ENCODE measurements around the gene F11R. TPM values are rescaled to one million over a fixed set of nuclear protein-coding genes. Genes with fewer than 3 reads are reported as not detected.
A peak's percentile ranks its signal among the peaks of the same experiment; 100 is the strongest.
"Not testable (repeated sequence)": the region's sequence is repeated elsewhere in the genome, so short reads cannot be mapped to it uniquely, and the experiment has no call there.

The F11R gene
- 100 to 1,000 TPM in 1 of 2 donors, 10 to 100 TPM in 1; 13.0 to 110 TPM for total RNA-seq

- peaks cover 33% of the 10 kb centered on the region for H3K4me1 Mint-ChIP-seq
- H3K27ac Mint-ChIP-seq = peak within 1 kb of the TSS; percentile 92
- H3K9me3 Mint-ChIP-seq = no peaks in the 10 kb centered on the region
- no peaks in the 10 kb centered on the region for H3K27me3 Mint-ChIP-seq
- H3K36me3 Mint-ChIP-seq (ENCODE audit: low read depth) = peaks cover 41% of the 10 kb centered on the region
- peak within 1 kb of the TSS; percentile 95 for H3K4me3 Mint-ChIP-seq
- ATAC-seq (replicated peaks) = peak; percentile 61
These were observed at the start of gene F11R for GRCh38 chr1:161020509-161021164. TSS of gene F11R (minus strand) at chr1:161021152. CDS start at chr1:161021073, 79 bp downstream.

- Mint-ChIP-seq H3K4me1 (peaks cover 27% of the 10 kb centered on the region), H3K4me3 (peak within 1 kb of the TSS; percentile 82), H3K36me3 (ENCODE audit: low read depth) (peaks cover 50% of the 10 kb centered on the region), H3K27me3 (no peaks in the 10 kb centered on the region), H3K9me3 (no peaks in the 10 kb centered on the region), H3K27ac (peak within 1 kb of the TSS; percentile 77)
- peak; percentile 84 for ATAC-seq (replicated peaks)
These were observed 48.8 kb upstream of the F11R start, which contains the start of gene ARHGAP30 for GRCh38 chr1:161069731-161070270. TSS of gene ARHGAP30 (minus strand) at chr1:161069891. CDS start at chr1:161069624, 267 bp downstream.

GRCh38 chr1:161069241-161069640, 48.3 kb upstream of the F11R start:
- H3K36me3 Mint-ChIP-seq (ENCODE audit: low read depth) = peaks cover 56% of the 10 kb centered on the region
- H3K9me3 Mint-ChIP-seq = no peaks in the 10 kb centered on the region
- peaks cover 32% of the 10 kb centered on the region for H3K4me1 Mint-ChIP-seq
- no peak for ATAC-seq (replicated peaks)
- H3K27ac Mint-ChIP-seq = peak overlapping the region; percentile 77
- H3K4me3 Mint-ChIP-seq = peak overlapping the region; percentile 82
- H3K27me3 Mint-ChIP-seq = no peaks in the 10 kb centered on the region

GRCh38 chr1:161068306-161069234, 47.6 kb upstream of the F11R start:
- H3K4me1 Mint-ChIP-seq = peaks cover 38% of the 10 kb centered on the region
- H3K4me3 Mint-ChIP-seq = peak overlapping the region; percentile 82
- H3K9me3 Mint-ChIP-seq = no peaks in the 10 kb centered on the region
- peaks cover 63% of the 10 kb centered on the region for H3K36me3 Mint-ChIP-seq (ENCODE audit: low read depth)
- ATAC-seq (replicated peaks) = peak; percentile 68
- H3K27ac Mint-ChIP-seq = peak overlapping the region; percentile 77
- no peaks in the 10 kb centered on the region for H3K27me3 Mint-ChIP-seq

GRCh38 chr1:161066694-161067093, 45.7 kb upstream of the F11R start:
- no peaks in the 10 kb centered on the region for H3K27me3 Mint-ChIP-seq
- H3K27ac Mint-ChIP-seq = peak overlapping the region; percentile 77
- H3K4me3 Mint-ChIP-seq = peak overlapping the region; percentile 82
- H3K4me1 Mint-ChIP-seq = peaks cover 43% of the 10 kb centered on the region
- H3K9me3 Mint-ChIP-seq = no peaks in the 10 kb centered on the region
- H3K36me3 Mint-ChIP-seq (ENCODE audit: low read depth) = peaks cover 82% of the 10 kb centered on the region
- peak; percentile 38 for ATAC-seq (replicated peaks)

GRCh38 chr1:161065681-161066080, 44.7 kb upstream of the F11R start:
- Mint-ChIP-seq H3K36me3 (ENCODE audit: low read depth) (peaks cover 87% of the 10 kb centered on the region), H3K4me3 (peak overlapping the region; percentile 82), H3K4me1 (peaks cover 35% of the 10 kb centered on the region), H3K27ac (peak overlapping the region; percentile 36)
- H3K9me3 Mint-ChIP-seq; H3K27me3 Mint-ChIP-seq; ATAC-seq (replicated peaks): not testable (repeated sequence)

GRCh38 chr1:161063936-161064335, 43.0 kb upstream of the F11R start:
- Mint-ChIP-seq H3K27ac (peak overlapping the region; percentile 84), H3K36me3 (ENCODE audit: low read depth) (peaks cover 96% of the 10 kb centered on the region)

GRCh38 chr1:161061419-161061818, 40.5 kb upstream of the F11R start:
- no peak overlapping the region for H3K4me3 Mint-ChIP-seq
- no peak for ATAC-seq (replicated peaks)
- peaks cover 23% of the 10 kb centered on the region for H3K4me1 Mint-ChIP-seq
- no peaks in the 10 kb centered on the region for H3K9me3 Mint-ChIP-seq
- H3K36me3 Mint-ChIP-seq (ENCODE audit: low read depth) = peaks cover 94% of the 10 kb centered on the region
- H3K27me3 Mint-ChIP-seq = no peaks in the 10 kb centered on the region
- H3K27ac Mint-ChIP-seq = peak overlapping the region; percentile 77

More at GRCh38 chr1:161063936-161064335, 43.0 kb upstream of the F11R start:
- H3K27me3 Mint-ChIP-seq; ATAC-seq (replicated peaks); H3K9me3 Mint-ChIP-seq: not testable (repeated sequence)
- Mint-ChIP-seq H3K4me3 (peak overlapping the region; percentile 82), H3K4me1 (peaks cover 34% of the 10 kb centered on the region)

GRCh38 chr1:161059293-161059692, 38.3 kb upstream of the F11R start:
- H3K36me3 Mint-ChIP-seq (ENCODE audit: low read depth) = peaks cover 94% of the 10 kb centered on the region
- no peak for ATAC-seq (replicated peaks)
- no peak overlapping the region for H3K4me3 Mint-ChIP-seq
- H3K27ac Mint-ChIP-seq = peak overlapping the region; percentile 77
- no peaks in the 10 kb centered on the region for H3K27me3 Mint-ChIP-seq
- peaks cover 17% of the 10 kb centered on the region for H3K4me1 Mint-ChIP-seq
- H3K9me3 Mint-ChIP-seq = no peaks in the 10 kb centered on the region

GRCh38 chr1:161054805-161055204, 33.9 kb upstream of the F11R start:
- Mint-ChIP-seq H3K27me3 (no peaks in the 10 kb centered on the region), H3K9me3 (no peaks in the 10 kb centered on the region), H3K4me1 (no peaks in the 10 kb centered on the region), H3K27ac (no peak overlapping the region), H3K4me3 (no peak overlapping the region), H3K36me3 (ENCODE audit: low read depth) (peaks cover 99% of the 10 kb centered on the region)
- no peak for ATAC-seq (replicated peaks)

- ATAC-seq (replicated peaks) = no peak
- Mint-ChIP-seq H3K27me3 (no peaks in the 10 kb centered on the region), H3K27ac (no peak overlapping the region), H3K9me3 (no peaks in the 10 kb centered on the region), H3K4me3 (no peak overlapping the region), H3K36me3 (ENCODE audit: low read depth) (peaks cover 99% of the 10 kb centered on the region), H3K4me1 (no peaks in the 10 kb centered on the region)
These were observed 33.3 kb upstream of the F11R start for GRCh38 chr1:161054232-161054631.

- no peaks in the 10 kb centered on the region for H3K9me3 Mint-ChIP-seq
- no peak for ATAC-seq (replicated peaks)
- peak overlapping the region; percentile 53 for H3K27ac Mint-ChIP-seq
These were observed 31.9 kb upstream of the F11R start for GRCh38 chr1:161052899-161053298.

GRCh38 chr1:161051219-161051618, 30.3 kb upstream of the F11R start:
- ATAC-seq (replicated peaks) = no peak
- Mint-ChIP-seq H3K27me3 (no peaks in the 10 kb centered on the region), H3K27ac (no peak overlapping the region), H3K9me3 (no peaks in the 10 kb centered on the region), H3K36me3 (ENCODE audit: low read depth) (peaks cover 91% of the 10 kb centered on the region), H3K4me1 (peaks cover 9% of the 10 kb centered on the region), H3K4me3 (no peak overlapping the region)

More at GRCh38 chr1:161052899-161053298, 31.9 kb upstream of the F11R start:
- H3K36me3 Mint-ChIP-seq (ENCODE audit: low read depth) = peaks cover 98% of the 10 kb centered on the region
- H3K4me3 Mint-ChIP-seq = no peak overlapping the region
- no peaks in the 10 kb centered on the region for H3K4me1 Mint-ChIP-seq
- no peaks in the 10 kb centered on the region for H3K27me3 Mint-ChIP-seq

GRCh38 chr1:161048949-161049722, 28.2 kb upstream of the F11R start:
- peaks cover 17% of the 10 kb centered on the region for H3K4me1 Mint-ChIP-seq
- peak overlapping the region; percentile 6 for H3K4me3 Mint-ChIP-seq
- H3K27me3 Mint-ChIP-seq = no peaks in the 10 kb centered on the region
- ATAC-seq (replicated peaks) = no peak
- peak overlapping the region; percentile 98 for H3K27ac Mint-ChIP-seq
- H3K9me3 Mint-ChIP-seq = no peaks in the 10 kb centered on the region
- H3K36me3 Mint-ChIP-seq (ENCODE audit: low read depth) = peaks cover 90% of the 10 kb centered on the region
